HG03558 (cell line): Measurements from ENCODE around the gene TGFBR3L.
A peak's percentile ranks its signal among the peaks of the same experiment; 100 is the strongest.
"Not testable (repeated sequence)": the region's sequence is repeated elsewhere in the genome, so short reads cannot be mapped to it uniquely, and the experiment has no call there.

Experiments
- ATAC-seq: cut with Tn5 transposase; IDR thresholded peaks from one replicate; pipeline ENCODE4 v1.9.1; 2021; ENCODE audit warnings: moderate number of reproducible peaks; ENCODE audit not compliant: unreplicated experiment; ENCODE audit errors: extremely low read depth

The TGFBR3L gene

DNA sequence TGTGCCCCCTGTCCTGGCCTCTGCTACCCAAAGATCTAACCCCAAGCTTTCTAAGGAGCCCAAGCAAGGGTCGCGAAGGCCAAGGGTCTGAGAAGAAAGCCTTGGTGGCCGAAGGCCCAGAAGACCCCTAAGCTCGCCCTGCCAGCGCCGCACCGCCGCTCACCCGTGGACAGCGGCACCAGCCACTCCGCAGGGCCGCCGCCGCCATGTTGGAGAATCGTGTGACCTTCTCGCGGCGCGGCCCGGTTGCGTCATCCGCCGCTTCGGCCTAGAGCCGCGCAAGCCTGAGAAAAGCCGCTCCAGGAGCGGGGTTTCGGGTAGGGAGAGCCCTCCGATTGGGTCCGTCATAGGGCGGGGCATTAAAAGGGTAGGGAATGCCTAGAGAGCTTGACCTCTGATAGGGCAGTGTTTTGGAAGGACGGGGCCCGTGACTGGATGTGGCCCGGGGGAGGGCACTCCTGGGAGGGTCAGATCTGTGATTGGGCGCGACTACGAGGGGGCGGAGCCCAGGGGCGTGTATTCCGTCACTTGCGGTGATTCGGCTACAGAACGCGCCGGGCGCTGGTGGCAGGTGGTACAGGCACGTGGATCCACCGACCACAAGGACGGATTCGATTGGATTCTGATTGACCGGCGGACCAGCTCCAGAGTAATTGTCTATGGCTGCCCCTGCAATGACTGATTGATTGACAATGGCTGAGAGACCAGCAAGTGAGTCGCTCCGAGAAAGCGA, 29.0 kb downstream of the TGFBR3L start, which contains the start of gene TIMM44:
TIMM44 (minus strand) TSS at position 223 of the 733 bp plus-strand sequence; CDS start at position 208, 15 bp downstream.
- peak; percentile 77 for ATAC-seq

DNA sequence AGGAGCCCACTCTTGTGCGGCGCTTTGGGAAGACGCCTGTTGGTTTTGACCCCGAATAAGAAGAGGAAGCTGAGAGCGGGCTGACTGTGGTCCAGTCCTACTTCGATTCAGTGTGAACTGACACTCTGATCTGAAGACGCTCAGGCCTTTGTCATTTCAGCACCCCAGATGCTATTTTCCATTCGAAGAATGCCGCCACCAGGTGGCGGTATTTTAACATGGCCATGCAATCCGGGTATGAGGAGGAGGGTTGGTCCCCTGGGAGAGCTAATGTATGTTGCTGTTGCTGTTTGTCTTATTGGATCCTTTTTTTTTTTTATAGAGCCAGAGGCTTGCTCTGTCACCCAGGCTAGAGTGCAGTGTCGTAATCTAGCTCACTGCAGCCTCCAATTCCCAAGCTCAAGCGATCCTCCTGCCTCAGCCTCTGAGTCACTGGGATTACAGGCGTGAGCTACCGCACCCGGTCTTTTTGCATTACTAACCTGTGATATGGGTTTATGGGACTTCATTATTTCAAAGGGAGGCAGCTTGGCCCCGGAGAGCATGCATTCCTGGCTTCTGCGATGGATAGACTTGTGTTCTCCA, 29.6 kb downstream of the TGFBR3L start:
- peak; percentile 26 for ATAC-seq

DNA sequence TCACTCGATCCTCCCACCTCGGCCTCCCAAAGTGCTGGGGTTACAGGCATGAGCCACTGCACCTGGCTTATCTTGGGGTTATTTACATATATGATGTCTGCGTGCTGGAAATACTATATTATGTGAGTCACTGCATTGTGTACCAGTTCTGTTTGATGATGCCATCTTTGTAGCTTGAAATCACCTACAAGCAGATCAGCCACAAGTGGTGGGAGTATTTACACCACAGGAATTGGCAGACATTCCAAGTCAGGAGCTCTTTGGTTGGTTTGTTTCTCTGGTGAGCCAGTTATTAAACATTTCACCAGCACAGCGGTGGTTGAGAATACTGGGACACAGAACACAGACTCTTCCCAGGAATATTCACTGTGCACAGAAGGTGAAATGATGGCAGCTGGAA, 33.3 kb downstream of the TGFBR3L start:
- no peak for ATAC-seq

GRCh38 chr19:7953060-7953459, 38.4 kb downstream of the TGFBR3L start:
- no peak for ATAC-seq

DNA sequence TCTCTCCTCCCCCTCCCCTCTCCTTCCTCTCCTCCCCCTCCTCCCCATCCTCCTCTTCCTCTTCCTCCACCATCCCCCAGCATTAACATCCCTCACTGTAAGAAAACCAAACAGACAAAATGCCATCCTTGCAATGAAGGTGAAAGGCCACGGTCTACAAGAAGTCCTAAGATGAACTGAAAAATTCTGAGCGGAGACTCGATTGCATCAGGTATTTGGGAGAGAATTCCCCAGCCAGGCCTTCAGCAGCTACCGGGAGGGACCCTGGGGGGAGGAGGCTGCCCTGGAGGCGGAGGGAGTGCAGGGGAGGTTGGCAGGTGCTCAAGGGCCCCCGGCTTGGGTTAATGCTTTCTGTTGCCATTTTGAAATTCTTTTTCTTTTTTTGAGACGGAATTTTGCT, 38.9 kb downstream of the TGFBR3L start:
- ATAC-seq: no peak

- no peak for ATAC-seq
Observed at GRCh38 chr19:7955696-7956095, 41.1 kb downstream of the TGFBR3L start.

- no peak for ATAC-seq
Observed at GRCh38 chr19:7959211-7959610, 44.6 kb downstream of the TGFBR3L start.

GRCh38 chr19:7961082-7961481, 46.5 kb downstream of the TGFBR3L start:
- ATAC-seq: not testable (repeated sequence)

GRCh38 chr19:7961920-7962626, 47.4 kb downstream of the TGFBR3L start:
- no peak for ATAC-seq

DNA sequence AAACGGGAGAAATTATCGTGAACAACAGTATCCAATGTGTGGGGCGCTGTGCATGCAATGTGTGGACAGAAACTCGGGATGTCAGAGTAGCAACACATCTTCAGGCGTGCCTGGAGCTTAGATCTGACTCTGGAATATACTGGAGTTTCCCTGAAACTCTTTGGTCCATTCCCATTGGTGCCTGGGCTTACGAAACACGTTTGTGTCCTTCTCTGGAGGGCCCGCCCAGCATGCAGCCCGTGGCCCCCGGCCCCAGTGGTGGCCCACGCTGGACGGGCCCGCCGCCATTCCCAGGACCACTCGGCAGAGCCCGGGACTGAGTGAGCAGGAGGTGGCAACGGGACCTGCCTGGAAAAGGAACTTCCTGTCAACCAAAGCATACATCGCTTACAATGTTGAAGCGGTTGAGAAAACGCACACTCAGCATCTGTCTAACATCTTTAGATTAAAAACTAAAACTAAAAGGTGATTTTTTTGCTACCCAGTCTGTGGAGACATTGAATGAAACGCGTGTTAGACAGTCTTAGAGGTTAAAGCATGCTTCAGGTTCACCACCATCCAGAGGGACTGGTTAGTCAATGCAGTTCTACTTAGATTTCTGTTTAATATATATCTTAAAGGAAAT, 48.1 kb downstream of the TGFBR3L start:
- no peak for ATAC-seq

DNA sequence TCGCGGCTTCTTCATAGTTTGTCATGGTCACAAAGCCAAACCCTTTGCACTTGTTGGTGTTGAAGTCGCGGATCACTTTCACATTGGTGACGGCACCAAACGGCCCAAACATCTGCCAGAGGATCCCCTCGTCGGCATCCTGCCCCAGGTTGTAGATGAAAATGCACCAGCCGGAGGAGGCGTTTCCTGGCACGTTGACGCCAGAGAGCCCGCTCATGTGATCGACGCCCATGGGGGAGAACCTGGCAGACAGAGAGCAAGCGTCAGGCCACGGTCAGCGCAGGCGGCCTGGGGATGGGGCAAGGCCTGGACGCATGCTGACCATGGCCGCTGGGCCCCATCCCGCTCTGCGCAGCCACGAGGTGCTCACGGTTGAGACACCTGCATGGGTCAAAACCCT, 48.9 kb downstream of the TGFBR3L start:
- ATAC-seq: no peak

DNA sequence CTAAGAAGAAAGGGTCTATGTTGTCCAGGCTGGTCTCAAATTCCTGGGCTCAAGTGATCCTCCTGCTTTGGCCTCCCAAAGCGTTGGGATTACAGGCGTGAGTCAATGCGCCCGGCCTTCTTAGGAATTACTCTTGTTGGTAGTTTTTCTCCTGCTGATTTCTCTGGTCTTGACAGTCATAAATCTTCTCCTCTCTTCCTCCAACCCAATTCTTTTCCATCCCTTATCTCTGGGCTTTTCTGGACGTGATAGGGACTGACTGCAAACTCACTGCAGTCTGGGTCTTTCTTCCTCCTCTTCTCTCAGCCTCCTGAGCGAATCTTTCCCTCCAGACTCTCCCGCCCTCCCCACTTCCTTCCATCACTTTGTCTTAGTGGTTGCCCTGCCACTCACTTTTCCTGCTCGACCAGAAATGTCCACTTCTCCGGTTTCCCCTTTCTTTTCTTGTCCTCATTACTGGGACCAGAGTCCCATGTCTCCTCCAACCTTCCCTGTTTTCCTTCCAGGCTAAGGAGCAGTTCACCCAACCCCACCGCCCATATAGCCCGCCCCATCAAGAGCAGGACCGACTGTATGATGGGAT, 50.7 kb downstream of the TGFBR3L start:
- no peak for ATAC-seq

- ATAC-seq: no peak
Observed at GRCh38 chr19:7965921-7966665, 51.5 kb downstream of the TGFBR3L start.

DNA sequence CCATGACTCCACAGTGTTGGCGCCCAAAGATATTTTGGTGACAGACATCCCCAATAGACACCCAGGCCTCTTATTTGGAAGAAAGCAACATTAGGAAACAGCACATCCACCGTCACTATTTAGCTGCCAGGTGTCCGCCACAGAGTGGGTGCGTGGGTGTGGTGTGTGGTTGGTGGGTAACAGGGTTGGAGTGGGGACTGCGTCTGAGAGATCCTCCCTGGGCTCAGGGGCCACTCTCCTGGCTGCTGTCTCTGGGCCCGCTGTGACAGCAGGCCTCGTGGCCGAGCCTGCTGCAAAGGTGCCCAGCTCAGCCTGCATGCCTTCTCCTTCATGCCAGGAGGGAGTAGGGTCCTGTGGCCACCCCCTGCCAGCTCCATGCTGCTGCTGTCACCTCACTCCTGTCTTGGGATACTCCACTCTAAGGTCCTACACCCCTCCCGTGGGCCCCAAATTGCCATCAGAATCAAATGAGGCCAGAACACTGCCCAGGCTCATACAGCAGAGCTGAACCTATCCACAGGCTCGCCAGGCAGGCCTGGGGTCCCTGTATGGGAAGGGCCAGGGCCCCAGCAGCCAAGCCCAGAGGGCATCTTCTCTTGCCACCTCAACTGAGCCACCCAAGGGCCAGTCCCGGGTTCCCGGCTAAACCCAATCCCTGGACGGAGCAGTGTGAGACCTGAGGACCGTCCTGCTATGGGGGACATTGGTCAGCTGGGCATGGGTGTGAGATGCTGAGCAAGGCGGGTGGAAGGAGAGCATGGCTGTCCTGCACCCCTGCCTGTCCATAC, 53.6 kb downstream of the TGFBR3L start:
- ATAC-seq: no peak
